ENCODE measurements around the gene TBC1D32. TPM values are rescaled to one million over a fixed set of nuclear protein-coding genes. Genes with fewer than 3 reads are reported as not detected.
"Not testable (repeated sequence)": the region's sequence is repeated elsewhere in the genome, so short reads cannot be mapped to it uniquely, and the experiment has no call there.

Gene TBC1D32
- total RNA-seq, 1 experiment from 2014 or later: 5.2 TPM

GRCh38 chr6:121305957-121306607 lies 28.2 kb downstream of the TBC1D32 start:
- H3K27ac Mint-ChIP-seq: no peak overlapping the region
- peak; percentile 47 for TF ChIP-seq CTCF (IDR thresholded peaks at IDR 0.05)
- TF ChIP-seq GABPB1 (CRISPR knock-in tag; IDR thresholded peaks at IDR 0.05): no peak
- ChIA-PET POLR2A (no interaction called here), CTCF (interaction anchor here (0.6 to 1.7 kb wide), 6 partner anchors 13 to 251 kb away, joined by 3 to 12 read pairs (median 4); no protein-coding TSS in a partner anchor)
- no peaks in the 10 kb centered on the region for H3K4me1 Mint-ChIP-seq
- DNase-seq (ENCODE audit: low spot score) (no peak), ATAC-seq (peak; percentile 86)
- H3K9me3 Mint-ChIP-seq: peaks cover 3% of the 10 kb centered on the region
- no peak overlapping the region for H3K4me3 Mint-ChIP-seq
- H3K27me3 Mint-ChIP-seq (ENCODE audit: low read depth): no peaks in the 10 kb centered on the region
- peaks cover 3% of the 10 kb centered on the region for H3K36me3 Mint-ChIP-seq

GRCh38 chr6:121302882-121303281 lies 31.4 kb downstream of the TBC1D32 start:
- DNase-seq (ENCODE audit: low spot score) (no peak), ATAC-seq (no peak)
- TF ChIP-seq CDX4 (CRISPR knock-in tag; IDR thresholded peaks at IDR 0.05; ENCODE audit: borderline replicate concordance): no peak
- TF ChIP-seq FOXP1 (CRISPR knock-in tag; IDR thresholded peaks at IDR 0.05; ENCODE audit: borderline replicate concordance): no peak
- TF ChIP-seq JAZF1 (CRISPR knock-in tag; IDR thresholded peaks at IDR 0.05): no peak
- TF ChIP-seq, protein P1, sequence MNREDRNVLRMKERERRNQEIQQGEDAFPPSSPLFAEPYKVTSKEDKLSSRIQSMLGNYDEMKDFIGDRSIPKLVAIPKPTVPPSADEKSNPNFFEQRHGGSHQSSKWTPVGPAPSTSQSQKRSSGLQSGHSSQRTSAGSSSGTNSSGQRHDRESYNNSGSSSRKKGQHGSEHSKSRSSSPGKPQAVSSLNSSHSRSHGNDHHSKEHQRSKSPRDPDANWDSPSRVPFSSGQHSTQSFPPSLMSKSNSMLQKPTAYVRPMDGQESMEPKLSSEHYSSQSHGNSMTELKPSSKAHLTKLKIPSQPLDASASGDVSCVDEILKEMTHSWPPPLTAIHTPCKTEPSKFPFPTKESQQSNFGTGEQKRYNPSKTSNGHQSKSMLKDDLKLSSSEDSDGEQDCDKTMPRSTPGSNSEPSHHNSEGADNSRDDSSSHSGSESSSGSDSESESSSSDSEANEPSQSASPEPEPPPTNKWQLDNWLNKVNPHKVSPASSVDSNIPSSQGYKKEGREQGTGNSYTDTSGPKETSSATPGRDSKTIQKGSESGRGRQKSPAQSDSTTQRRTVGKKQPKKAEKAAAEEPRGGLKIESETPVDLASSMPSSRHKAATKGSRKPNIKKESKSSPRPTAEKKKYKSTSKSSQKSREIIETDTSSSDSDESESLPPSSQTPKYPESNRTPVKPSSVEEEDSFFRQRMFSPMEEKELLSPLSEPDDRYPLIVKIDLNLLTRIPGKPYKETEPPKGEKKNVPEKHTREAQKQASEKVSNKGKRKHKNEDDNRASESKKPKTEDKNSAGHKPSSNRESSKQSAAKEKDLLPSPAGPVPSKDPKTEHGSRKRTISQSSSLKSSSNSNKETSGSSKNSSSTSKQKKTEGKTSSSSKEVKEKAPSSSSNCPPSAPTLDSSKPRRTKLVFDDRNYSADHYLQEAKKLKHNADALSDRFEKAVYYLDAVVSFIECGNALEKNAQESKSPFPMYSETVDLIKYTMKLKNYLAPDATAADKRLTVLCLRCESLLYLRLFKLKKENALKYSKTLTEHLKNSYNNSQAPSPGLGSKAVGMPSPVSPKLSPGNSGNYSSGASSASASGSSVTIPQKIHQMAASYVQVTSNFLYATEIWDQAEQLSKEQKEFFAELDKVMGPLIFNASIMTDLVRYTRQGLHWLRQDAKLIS (CRISPR knock-in tag; IDR thresholded peaks at IDR 0.05; ENCODE audit: borderline replicate concordance): no peak
- TF ChIP-seq IRF2 (CRISPR knock-in tag; IDR thresholded peaks at IDR 0.05; ENCODE audit: borderline replicate concordance, low read depth): no peak
- TF ChIP-seq NR3C1 (CRISPR knock-in tag; conservative IDR thresholded peaks at IDR 0.05; ENCODE audit: low read depth): no peak
- TF ChIP-seq ARID4B (CRISPR knock-in tag; IDR thresholded peaks at IDR 0.05; ENCODE audit: borderline replicate concordance): no peak
- no peak for TF ChIP-seq ZNF423 (CRISPR knock-in tag; IDR thresholded peaks at IDR 0.05)
- TF ChIP-seq, protein P2, sequence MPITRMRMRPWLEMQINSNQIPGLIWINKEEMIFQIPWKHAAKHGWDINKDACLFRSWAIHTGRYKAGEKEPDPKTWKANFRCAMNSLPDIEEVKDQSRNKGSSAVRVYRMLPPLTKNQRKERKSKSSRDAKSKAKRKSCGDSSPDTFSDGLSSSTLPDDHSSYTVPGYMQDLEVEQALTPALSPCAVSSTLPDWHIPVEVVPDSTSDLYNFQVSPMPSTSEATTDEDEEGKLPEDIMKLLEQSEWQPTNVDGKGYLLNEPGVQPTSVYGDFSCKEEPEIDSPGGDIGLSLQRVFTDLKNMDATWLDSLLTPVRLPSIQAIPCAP (CRISPR knock-in tag; IDR thresholded peaks at IDR 0.05): no peak
- TF ChIP-seq GTF2I (CRISPR knock-in tag; conservative IDR thresholded peaks at IDR 0.05): no peak
- TF ChIP-seq, protein P3, sequence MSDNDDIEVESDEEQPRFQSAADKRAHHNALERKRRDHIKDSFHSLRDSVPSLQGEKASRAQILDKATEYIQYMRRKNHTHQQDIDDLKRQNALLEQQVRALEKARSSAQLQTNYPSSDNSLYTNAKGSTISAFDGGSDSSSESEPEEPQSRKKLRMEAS (CRISPR knock-in tag; IDR thresholded peaks at IDR 0.05): no peak
- no peak for TF ChIP-seq ATF1 (CRISPR knock-in tag; IDR thresholded peaks at IDR 0.05)
- no peak for TF ChIP-seq SMAD3 (CRISPR knock-in tag; IDR thresholded peaks at IDR 0.05; ENCODE audit: borderline replicate concordance)
- no peak for TF ChIP-seq ZNF121 (CRISPR knock-in tag; IDR thresholded peaks at IDR 0.05)
- TF ChIP-seq EMX1 (CRISPR knock-in tag; IDR thresholded peaks at IDR 0.05): no peak
- Mint-ChIP-seq H3K27ac (no peak overlapping the region), H3K36me3 (peaks cover 3% of the 10 kb centered on the region), H3K4me1 (no peaks in the 10 kb centered on the region), H3K9me3 (peaks cover 8% of the 10 kb centered on the region), H3K4me3 (no peak overlapping the region), H3K27me3 (ENCODE audit: low read depth) (no peaks in the 10 kb centered on the region)
- ChIA-PET CTCF (interaction anchor here (0.6 to 1.5 kb wide), 2 partner anchors 40 to 245 kb away, joined by 3 to 4 read pairs; no protein-coding TSS in a partner anchor), POLR2A (no interaction called here)

DNA sequence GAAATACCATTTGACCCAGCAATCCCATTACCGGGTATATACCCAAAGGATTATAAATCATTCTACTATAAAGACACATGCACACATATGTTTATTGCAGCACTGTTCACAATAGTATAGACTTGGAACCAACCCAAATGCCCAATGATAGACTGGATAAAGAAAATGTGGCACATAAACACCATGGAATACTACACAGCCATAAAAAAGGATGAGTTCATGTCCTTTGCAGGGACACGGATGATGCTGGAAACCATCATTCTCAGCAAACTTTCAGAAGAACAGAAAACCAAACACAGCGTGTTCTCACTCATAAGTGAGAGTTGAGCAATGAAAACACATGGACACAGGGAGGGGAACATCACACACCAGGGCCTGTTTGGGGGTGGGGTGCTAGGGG lies 33.1 kb downstream of the TBC1D32 start:
- peaks cover 10% of the 10 kb centered on the region for H3K4me1 Mint-ChIP-seq
- H3K9me3 Mint-ChIP-seq; H3K27ac Mint-ChIP-seq; H3K36me3 Mint-ChIP-seq; DNase-seq (ENCODE audit: low spot score); H3K4me3 Mint-ChIP-seq; H3K27me3 Mint-ChIP-seq (ENCODE audit: low read depth); CTCF ChIA-PET; ATAC-seq; POLR2A ChIA-PET: not testable (repeated sequence)

Data from WTC11 (cell line).